Transverse colon (tissue), 3 donors: ENCODE measurements around the gene TEAD3.

Experiments
- EP300 ChIP-seq: sonication (generic); formaldehyde crosslinking; IDR thresholded peaks from one replicate; pipeline ENCODE4 v1.6.1; 2017; ENCODE audit warnings: antibody characterized with exemption, low read depth
- POLR2A ChIP-seq: fragments of 450-650 bp; IDR thresholded peaks from one replicate; pipeline ENCODE4 v1.6.1; 2016; ENCODE audit warnings: antibody characterized with exemption, mild to moderate bottlenecking, moderate library complexity
- TF ChIP-seq, protein P1 (sequence below), 5 experiments: fragments of 200-600 bp in 3 of 5; fragments of 450-650 bp in 2 of 5; sonication (generic) in 3 of 5; IDR thresholded peaks; 1 replicate in 2 of 5; 2 replicates in 3 of 5; pipeline ENCODE4 v1.5.1; 2016 to 2017; ENCODE audit warnings: antibody characterized with exemption in 5 of 5, inconsistent platforms in 3 of 5, mild to moderate bottlenecking in 2 of 5, moderate library complexity in 1 of 5

DNA sequence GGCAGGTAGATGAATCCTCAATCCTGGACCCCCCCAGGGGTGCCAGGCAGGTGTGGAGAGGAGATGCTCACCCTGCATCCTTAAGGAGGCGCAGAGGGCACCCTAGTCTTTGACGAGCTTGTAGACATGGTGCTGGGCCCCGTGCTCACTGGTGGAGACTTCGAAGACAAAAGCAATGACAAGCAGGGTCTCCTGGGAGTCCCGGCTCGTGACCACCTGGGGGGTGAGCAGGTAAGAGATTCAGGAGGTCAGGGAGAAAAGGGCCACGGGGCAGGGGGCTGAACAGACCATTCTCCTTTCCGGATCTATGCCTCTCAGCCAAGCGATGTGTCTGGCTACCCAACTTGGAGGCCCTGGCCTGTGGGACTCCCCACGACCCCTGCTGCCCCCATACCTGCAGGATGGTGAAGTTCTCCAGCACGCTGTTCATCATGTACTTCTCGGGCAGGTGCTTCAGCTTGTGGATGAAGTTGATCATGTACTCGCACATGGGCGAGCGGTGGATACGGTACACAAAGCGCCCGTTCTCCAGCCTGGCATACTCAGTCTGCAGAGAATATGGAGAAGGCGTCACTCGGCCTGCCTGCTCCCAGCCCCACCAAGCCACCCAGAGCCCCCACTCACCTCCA lies 21.8 kb downstream of the TEAD3 start:
- TF ChIP-seq EP300 (no peak), POLR2A (no peak)
- TF ChIP-seq, protein P1, sequence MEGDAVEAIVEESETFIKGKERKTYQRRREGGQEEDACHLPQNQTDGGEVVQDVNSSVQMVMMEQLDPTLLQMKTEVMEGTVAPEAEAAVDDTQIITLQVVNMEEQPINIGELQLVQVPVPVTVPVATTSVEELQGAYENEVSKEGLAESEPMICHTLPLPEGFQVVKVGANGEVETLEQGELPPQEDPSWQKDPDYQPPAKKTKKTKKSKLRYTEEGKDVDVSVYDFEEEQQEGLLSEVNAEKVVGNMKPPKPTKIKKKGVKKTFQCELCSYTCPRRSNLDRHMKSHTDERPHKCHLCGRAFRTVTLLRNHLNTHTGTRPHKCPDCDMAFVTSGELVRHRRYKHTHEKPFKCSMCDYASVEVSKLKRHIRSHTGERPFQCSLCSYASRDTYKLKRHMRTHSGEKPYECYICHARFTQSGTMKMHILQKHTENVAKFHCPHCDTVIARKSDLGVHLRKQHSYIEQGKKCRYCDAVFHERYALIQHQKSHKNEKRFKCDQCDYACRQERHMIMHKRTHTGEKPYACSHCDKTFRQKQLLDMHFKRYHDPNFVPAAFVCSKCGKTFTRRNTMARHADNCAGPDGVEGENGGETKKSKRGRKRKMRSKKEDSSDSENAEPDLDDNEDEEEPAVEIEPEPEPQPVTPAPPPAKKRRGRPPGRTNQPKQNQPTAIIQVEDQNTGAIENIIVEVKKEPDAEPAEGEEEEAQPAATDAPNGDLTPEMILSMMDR (IDR thresholded peaks at IDR 0.05) = no peak
